SW480 (cell line): ENCODE results near the gene HYAL1.
A peak's percentile ranks its signal among the peaks of the same experiment; 100 is the strongest.

ENCODE experiments used
- DNase-seq: peaks from one replicate; pipeline ENCODE4 v3.0.0-alpha.2; 2016; ENCODE audit warnings: low spot score

The HYAL1 gene, protein sequence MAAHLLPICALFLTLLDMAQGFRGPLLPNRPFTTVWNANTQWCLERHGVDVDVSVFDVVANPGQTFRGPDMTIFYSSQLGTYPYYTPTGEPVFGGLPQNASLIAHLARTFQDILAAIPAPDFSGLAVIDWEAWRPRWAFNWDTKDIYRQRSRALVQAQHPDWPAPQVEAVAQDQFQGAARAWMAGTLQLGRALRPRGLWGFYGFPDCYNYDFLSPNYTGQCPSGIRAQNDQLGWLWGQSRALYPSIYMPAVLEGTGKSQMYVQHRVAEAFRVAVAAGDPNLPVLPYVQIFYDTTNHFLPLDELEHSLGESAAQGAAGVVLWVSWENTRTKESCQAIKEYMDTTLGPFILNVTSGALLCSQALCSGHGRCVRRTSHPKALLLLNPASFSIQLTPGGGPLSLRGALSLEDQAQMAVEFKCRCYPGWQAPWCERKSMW

DNA sequence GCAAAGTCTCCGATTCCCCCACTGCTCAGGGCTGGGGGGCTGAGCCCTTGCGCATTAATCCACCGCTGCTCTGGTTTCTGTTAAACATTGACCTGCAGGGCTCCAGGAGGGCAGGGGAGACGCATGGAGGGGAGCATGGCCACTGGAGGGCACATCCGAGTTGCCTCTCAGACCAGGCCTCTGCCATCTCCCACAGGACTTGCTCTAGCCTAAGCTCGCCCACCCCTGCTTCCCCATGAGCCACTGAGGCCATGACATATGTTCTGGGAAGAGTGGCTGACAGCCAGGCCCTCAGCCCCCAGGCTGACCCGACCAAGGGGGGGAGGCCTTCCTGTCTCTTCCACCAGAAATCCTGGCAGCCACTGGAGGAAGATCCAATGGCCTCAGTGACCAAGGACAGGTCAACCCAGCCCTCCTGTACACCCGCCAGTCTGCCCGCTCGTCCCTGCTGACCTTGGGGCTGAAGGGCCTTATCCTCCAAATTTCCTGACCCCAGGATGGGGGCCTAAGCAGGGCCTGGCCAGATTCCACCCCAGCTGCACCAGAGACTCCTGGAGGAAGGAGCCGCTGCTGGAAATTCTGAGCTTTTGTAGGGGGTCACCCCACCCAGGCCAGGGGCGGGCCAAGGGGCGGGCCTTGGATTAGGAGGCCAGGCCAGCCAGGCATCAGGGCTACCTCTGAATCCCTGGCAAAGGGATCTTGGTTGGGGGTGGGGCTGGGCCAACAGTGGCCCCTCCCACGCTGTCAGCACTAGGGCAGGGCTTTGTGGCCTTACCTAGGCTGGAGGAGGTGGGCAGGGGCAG lies at the start of gene HYAL1:
TSS of gene HYAL1 (minus strand) at position 562 of the 803 bp plus-strand sequence. CDS start 618 bp downstream, outside the sequence.
- DNase-seq: peak; percentile 60

DNA sequence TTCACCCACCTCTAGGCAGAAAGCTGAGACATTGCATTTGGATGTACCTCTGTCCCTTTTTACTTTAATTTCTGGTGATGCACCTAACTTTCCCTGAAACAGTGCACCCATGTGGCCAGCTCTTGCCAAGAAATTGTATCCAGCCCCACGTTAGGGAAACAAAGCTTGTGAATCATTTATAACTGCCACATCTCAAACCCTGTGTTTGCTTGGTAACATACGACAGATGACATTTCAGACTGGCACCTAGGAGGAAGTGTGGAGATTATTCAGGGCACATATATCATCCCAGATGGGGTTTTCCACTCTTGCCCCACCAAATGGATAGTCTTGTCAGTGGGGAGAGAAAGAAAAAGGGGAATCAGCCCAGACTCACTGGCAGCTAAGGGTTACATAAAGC lies 49.4 kb upstream of the HYAL1 start:
- peak; percentile 53 for DNase-seq

DNA sequence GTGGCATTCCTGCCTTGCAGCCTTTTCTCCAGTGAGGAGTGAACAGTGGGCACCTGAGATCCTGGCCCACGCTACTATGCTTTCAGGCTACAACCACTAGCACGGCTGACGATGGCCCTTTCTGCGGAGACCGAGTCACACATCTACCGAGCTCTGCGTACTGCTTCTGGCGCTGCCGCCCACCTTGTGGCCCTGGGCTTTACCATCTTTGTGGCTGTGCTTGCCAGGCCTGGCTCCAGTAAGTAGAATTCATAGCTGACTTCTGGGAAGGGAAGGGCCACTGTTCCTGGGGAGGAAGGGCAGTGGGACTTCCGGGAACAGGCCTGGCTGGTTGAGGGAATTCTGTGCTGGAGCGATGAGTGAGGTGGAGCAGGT lies 47.9 kb upstream of the HYAL1 start:
- no peak for DNase-seq

DNA sequence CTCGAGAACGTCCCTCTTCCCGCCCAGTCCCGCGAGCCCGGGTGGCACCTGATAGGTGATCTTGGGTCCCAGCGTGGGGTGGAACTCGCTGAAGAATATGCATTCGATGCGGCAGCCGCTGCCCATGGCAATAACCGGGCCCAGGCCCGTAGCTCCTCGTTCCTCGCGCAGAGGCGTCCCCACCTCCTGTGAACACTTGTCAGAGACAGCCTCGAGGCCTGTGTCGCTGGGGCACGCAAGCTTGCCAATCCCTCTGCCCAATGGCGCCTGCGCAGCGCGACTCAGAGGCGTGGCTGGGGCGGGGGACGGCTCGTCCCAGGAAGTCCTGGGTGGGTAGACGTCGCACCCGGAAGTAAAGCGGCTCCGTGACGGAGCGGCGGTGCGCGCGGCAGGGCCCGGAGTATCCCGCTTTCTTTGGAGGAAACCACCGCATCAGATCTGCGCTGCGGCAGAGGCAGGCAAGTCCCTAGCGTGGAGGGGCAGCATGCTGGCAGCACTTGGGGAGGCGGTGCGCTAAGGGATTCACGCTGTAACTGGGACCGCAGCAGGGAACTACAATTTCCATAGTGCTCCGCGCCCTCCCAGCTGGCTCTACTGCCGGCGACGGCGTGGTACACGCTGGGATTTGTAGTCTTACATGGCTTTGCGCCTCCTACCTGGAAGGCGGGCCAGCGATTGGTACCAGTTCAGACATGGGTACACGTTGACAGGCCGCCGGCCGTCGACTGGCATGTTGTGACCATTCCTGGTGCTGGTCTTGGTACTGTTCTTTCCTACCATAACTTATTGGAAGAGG lies 47.4 kb upstream of the HYAL1 start, which contains the start of the genes CYB561D2 and NPRL2:
TSS of gene CYB561D2 (plus strand) at position 336 of the 796 bp plus-strand sequence. CDS start 572 bp downstream, outside the sequence.
TSS of gene NPRL2 (minus strand) at position 249 of the 796 bp plus-strand sequence. CDS start at position 126, 123 bp downstream.
- peak; percentile 92 for DNase-seq

DNA sequence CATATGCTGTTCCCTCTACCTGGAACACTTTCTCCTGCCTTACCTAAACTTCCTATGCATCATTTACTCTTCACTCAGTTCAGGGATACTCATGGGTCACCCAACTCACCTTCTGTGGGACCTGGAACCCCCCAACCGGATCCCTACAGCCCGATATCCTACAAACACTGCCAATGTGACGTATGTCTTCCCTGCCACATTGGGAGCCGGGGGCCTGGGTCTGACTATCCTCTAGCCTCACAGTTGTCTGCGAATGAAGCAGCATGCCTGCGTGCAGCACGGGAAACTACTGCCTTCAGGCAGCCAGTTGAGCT lies 46.8 kb upstream of the HYAL1 start:
- DNase-seq: no peak

DNA sequence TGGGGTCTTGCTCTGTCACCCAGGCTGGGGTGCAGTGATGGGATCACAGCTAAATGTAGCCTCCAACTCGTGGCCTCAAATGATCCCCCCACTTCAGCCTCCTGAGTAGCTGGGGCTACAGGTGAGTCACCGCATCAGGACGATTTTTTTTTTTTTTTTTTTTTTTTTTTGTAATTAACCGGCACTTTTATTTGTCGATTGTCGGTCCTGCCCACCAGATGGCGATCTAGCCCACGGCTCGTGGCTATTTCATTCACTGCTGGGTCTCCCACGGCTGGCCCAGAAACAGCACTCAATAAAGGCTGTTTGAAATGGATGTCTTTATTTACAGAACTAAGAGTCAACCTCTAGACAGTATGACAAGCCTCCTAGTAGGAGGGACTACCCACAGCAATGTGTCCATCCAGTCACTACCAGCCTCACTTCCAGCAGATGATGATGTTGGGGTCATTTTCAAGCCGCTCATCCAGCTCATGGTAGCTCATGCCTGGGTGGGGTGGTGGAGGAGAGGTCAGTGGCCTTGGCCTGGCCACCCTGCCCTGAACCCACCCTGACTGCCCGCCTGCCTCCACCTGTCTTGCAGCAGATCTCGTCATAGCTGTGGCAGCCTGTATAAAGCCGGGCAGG lies 43.9 kb upstream of the HYAL1 start:
- DNase-seq: peak; percentile 69

DNA sequence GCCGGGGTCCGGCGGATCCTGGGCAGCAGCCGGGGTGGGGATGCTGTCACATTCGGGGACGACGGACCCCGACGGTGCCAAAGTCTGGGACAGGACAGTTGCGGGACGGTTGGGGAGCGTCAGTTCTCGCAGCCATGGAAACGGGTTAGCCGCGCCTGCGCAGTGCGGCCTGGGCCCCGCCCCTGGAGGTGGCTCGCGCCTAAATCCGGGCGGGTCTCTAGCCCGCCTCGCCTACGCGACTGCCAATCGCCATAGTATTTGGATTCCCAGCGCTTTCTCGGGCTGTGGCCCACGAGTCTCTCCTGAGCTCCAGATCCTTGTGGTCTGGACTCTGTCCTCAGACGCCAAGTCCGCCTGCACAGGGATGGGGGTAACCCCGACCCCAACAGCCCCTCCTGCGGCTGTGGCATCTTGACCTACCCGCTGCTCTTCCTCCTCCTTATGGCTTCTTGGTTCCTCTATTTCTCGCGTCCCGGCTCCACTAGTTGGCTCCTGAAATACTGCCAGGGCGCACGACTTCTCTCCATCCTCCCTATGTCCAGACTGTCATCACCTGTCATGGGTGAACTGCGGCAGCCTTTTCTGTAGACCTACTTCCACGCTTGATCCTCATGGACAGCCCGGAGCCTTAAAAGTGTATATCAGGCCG lies 42.3 kb upstream of the HYAL1 start, which contains the start of gene ZMYND10:
TSS of gene ZMYND10 (minus strand) at position 147 of the 649 bp plus-strand sequence. CDS start 153 bp downstream, outside the sequence.
- DNase-seq: peak; percentile 44

DNA sequence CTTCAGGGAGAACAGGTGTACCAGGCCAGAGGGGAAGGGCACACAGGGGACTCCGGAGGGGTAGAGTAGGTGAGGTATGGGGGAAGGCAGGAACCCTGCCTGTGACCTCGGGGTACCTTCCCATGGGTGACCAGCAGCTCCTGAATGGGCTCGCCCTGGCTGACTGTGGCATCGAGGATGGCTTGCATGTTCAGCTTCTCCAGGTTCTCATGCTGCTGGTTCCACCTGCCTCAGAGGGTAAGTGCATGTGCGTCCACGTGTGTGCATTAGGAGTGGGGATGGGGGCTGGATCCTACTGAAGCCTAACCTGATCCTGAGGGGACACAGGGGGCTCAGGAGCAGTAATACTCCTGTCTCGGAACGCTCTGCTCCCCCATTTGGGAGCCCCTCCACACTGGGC lies 41.6 kb upstream of the HYAL1 start:
- no peak for DNase-seq

DNA sequence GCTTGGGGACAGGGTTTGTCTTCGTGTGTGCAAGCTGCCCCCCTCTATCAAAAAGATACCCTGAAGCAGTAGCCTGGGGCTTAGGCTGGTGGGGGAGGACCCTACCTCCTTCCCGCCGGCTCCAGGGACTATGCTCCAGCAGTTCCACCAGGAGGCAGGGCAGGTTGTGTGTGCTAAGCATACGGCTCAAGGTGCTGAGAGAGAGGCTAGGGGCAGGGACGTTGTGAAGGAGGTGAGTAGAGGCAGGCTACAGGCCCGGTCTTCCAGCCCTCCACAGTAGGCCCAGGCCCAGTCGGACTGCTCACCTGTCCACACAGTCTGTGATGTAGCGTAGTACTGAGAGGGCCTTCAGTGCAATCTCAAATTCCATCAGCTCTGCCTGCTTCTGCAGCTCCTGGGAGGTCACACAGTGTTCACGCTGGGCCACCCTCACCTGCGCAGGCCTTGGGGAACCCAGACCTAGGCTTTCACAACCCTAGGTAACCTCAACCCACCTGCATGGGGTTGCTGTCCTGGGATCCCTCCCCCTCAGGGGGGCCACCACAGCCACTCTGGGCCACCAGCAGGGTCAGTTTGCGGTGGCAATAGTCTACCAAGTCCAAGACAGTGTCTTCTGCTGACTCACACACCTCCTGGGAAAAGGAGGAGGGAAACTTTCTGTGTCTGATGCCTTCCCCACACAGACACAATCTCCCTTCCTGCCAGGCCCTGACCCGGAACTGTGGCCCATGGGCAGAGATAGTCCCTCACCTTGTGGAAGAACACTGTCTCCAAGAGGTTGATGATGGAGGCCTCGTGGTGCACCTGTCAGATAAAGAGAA lies 39.6 kb upstream of the HYAL1 start:
- no peak for DNase-seq

DNA sequence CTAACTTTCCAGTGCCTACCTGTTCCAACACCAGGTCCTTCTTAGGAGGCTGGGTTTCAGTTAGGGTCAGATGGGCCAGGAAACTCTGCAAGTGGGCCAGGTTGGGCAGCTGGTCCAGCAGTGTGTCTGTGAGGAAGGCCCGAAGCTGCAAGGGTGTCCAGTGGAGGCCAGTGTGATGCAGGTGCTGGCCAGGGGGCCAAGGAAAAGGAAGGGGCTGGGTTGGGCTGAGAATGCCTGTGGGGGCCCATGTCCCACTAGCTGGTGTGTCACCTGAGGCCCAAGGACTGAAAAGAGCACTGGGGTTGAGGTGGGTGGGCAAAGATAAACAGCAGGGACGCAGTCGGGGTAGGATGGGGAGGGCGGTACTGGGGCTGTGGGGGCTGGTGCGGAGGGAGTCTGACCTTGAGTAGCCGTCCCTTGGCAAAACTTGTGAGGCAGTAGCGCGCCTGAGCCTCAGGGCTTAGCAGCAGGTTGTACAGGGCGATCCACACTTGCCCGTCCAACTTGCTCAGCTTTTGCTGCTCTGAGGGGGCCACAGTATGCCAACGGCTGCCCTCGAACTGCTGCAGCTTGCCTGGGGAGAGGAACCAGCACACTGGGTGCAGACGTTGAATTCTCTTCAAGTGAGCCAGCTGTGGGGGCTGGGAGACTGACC lies 38.7 kb upstream of the HYAL1 start:
- DNase-seq: no peak

DNA sequence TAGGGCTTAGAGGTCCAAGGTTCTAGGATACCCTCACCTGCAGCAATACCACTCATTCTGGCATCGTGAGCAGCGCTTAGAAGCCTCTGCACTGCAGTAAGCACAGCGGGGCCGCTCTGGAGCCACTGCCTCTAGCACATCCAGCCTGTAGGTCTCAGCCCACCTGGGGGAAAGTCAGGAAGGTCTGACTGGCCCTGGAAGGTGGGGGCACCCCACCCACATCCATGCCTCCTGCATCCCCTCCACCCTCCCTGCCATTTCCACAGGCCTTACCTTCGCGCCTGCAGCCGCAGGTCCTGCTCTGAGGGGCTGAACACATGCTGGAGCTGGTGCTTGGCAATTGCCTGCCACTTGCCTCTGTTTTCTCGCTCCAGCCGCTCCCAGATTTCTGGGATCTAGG lies 38.2 kb upstream of the HYAL1 start:
- no peak for DNase-seq

DNA sequence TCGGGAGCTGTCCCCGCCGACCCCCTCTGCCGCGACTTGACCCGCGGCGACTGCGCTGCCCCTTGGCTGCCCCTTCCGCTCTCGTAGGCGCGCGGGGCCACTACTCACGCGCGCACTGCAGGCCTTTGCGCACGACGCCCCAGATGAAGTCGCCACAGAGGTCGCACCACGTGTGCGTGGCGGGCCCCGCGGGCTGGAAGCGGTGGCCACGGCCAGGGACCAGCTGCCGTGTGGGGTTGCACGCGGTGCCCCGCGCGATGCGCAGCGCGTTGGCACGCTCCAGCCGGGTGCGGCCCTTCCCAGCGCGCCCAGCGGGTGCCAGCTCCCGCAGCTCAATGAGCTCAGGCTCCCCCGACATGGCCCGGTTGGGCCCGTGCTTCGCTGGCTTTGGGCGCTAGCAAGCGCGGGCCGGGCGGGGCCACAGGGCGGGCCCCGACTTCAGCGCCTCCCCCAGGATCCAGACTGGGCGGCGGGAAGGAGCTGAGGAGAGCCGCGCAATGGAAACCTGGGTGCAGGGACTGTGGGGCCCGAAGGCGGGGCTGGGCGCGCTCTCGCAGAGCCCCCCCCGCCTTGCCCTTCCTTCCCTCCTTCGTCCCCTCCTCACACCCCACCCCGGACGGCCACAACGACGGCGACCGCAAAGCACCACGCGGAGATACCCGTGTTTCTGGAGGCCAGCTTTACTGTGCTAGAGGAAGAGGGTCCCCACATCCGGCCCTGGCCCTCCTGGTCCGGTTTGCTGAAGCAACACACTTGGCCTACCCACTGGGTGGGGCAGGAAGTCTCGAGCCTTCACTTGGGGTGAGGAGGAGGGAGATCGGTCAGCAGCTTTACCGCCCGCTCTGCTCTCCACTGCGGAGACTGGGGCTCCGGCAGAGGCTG lies 37.3 kb upstream of the HYAL1 start, which contains the start of gene RASSF1:
TSS of gene RASSF1 (minus strand) at position 389 of the 882 bp plus-strand sequence. CDS start at position 358, 31 bp downstream.
- peak; percentile 52 for DNase-seq

DNA sequence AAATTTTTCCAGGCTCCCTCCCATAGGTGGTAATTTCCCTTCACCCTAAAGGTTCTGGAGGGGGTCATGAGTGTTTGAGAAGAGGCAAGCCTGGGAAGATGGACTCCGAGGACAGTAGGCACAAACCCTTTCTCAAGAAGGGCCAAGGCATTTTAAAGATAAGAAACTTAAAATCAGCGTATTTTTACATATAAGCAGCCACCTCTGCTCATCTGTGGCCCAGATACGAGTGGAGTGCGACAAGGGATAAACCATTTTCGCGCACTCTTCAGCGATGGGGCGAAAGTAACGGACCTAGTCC lies 36.7 kb upstream of the HYAL1 start:
- no peak for DNase-seq

DNA sequence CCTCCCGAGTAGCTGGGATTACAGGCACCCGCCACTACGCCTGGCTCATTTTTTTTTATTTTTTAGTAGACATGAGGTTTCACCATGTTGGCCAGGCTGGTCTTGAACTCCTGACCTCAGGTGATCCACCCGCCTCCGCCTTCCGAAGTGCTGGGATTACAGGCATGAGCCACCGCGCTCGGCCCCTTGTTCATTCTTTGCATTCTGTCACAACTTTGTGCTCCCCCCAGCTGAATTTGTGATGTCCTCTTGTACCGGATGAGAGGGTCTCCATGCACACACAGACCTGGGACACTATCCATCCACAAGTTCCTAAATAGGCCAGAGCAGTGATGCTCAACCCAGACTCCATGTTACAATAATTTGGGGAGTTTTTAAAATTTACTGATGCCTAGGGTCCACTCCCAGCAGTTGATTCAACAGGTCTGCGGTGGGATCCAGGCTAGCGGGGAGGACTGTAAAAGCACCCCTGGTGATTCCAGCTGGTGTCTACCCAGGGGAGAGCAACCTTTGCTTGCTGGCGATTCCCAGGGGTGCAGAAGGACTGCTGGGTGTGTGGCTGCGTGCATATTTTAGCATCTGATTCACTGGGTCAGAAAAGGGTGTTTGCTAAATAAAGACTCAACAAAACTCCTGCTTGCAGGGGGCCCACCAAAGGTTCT lies 36.2 kb upstream of the HYAL1 start:
- DNase-seq: no peak

DNA sequence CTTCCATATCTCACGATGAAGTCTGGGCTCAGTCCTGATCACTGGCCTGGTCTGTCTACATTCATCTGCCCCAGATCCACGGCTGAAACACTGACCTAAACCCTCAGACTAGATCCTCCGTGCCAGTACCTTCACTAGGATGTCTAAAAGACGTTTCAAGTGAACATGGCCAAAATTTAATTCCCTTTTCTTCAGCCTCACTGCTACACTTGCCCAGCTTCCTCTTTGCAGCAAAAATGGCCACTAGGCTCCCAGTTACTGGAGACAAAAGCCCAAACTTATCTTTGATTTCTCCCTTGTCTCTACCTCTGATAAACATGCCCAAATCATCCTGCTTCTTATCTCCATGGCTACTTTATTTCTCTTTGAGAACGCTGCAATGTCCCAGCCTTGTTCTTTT lies 35.6 kb upstream of the HYAL1 start:
- DNase-seq: no peak

DNA sequence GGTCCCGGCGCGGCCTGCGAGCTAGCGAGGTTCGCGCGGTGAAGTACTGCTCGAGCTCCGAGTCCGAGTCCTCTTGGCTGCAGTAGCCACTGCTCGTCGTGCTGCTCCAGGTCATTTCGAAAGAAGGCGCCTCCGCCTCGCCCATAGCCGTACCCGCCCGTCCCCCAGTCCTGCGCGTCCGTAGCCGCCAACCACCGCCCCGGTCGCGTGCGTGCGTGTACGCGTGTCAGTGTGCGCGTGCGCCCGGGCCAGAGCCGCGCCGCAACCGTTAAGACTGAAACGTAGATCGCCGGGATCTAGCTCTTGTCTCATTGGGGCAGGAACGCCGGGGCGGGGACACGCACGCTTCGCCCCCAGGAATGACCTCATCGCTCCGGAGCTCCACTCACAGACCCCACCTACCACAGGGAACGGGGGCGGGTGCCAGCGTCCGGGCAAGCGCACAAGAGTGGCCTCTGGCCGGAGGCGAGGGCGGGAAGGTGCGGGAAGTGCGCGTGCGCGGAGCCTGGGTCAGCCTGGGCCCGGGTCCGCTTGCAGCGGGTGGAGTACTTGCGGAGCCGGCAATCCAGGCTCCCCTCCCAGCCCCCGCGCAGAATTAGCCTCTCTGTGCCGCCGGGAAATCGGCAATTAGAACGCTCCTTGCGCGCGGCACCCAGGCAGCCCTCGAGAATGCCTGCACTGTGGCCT lies 33.9 kb upstream of the HYAL1 start:
- peak; percentile 99 for DNase-seq

DNA sequence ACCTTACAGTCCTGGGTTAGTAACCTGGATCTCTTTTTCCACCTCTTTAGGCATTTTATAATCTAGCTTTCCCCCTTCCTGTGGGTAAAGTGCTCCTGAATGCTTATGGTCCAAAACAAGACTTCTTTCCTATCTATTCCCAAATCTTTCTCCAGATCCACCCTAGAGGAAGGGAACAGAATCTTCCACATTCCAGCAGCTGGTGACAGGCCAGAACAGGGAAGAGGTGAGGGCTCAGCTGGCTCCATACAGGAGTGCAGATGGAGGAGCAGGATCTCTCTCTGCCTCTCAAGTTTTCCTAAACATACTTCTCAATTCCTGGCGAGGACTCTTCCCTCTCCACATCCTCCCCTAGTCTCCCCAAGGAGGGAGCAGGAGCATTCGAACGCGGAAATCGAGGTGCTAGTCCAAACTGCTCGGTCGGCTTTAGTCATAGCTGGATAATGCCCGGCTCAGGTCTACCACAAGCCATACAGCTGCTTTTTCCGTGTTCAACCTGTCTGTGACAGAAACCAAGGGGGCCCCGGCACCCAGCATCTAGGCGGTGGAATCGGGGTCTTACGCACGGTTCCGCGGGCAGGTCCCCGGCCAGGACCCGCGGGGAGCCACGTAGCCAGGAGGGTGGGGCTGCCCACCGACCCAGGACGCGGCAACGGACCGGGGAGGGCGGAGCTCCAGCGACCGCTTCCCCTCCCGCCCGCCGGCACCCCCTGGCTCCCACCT lies 33.2 kb upstream of the HYAL1 start:
- DNase-seq: no peak
